ENCODE measurements around the gene ACTL8. TPM values are rescaled to one million over a fixed set of nuclear protein-coding genes. Genes with fewer than 3 reads are reported as not detected.

Gene ACTL8
- total RNA-seq, 3 donors from 2014 or later (not counting 1 experiment from before 2014, with no cell fraction given) = not detected

DNA sequence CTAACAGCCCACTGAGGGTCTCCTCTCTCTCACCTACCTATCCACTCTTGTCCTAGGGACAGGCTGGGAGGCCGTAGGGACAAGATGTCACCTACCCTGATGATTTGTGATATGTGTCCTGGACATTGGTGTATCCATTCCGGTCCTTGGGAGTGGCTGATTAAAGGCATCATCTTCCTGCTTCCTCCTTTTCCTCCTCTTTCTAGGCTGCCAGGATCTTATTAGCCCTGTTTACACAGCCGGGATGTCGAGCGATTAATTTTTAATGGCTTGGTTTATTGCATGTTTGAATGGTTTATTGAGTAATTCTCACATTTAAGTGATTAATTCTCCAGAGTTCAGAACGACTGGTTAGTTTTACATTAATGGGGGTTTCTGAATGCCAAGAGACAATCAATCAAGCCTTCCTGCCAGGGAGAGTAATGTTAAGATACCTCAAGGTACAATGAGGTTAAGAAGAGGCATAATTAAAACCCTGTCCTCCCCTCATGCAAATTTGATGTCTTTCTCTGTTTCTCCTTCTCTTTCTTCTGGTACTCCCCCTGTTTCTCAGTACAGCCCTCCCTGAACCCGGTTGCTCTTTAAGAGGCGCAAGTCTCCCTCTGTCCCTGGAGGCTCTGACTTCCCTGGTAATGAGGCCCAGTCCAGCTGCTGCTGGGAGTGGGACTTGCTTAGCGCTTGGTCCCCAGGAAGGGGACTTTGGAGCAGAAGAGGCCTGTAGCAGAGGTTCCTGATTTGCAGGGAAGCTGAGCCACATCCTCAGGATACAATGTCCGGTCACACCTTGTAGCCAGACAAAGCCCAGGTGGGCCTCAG lies 50.9 kb downstream of the ACTL8 start:
- Histone ChIP-seq H3K4me1 (ENCODE audit: control insufficient read depth, insufficient read depth, low read length) (no peaks in the 10 kb centered on the region), H3K4me3 (ENCODE audit: low read length) (no peak overlapping the region), H3K36me3 (ENCODE audit: control insufficient read depth, insufficient read depth, low read length) (no peaks in the 10 kb centered on the region), H3K9me3 (ENCODE audit: control insufficient read depth, insufficient read depth, low read length) (no peaks in the 10 kb centered on the region), H3K27me3 (ENCODE audit: control insufficient read depth, insufficient read depth, low read length) (no peaks in the 10 kb centered on the region), H3K27ac (ENCODE audit: low read length) (no peak overlapping the region)
- 81% methylated on average over 9 of the region's 10 CpGs for WGBS (ENCODE audit: insufficient coverage)
- Mint-ChIP-seq H3K4me3 (no peak overlapping the region), H3K9me3 (no peaks in the 10 kb centered on the region), H3K27ac (no peak overlapping the region), H3K36me3 (no peaks in the 10 kb centered on the region), H3K27me3 (ENCODE audit: low read depth in 2 of 2) (peaks cover 6 to 9% of the 10 kb centered on the region in 2 donors), H3K4me1 (no peaks in the 10 kb centered on the region)
- intact Hi-C loops (cut with micrococcal nuclease) = no loop called here
- no peak for ATAC-seq
- DNase-seq = no peak
- no peak for TF ChIP-seq CTCF (IDR thresholded peaks at IDR 0.05)

DNA sequence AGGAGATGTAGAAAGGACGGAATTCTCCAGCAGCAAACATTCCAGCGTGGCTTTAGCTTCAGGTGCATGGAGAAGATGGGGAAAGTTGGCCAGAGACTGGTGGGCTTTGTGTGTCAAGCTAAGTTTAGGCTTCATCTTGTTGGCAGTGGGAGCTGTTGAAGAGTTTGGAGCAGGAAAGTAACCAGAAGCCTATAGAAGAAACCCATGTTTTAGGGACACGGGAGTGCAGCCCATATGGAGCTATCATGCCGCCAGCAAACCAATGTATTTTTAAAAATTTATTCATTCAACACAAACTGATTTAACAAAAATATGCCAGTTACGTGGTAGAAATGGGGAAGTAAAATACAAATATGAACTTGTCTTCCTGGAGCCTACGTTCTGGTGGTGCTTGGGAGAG lies 53.7 kb downstream of the ACTL8 start:
- no peak for TF ChIP-seq CTCF (IDR thresholded peaks at IDR 0.05)
- no peaks in the 10 kb centered on the region for H3K36me3 ChIP-seq (ENCODE audit: control insufficient read depth, insufficient read depth, low read length)
- peaks cover 6% of the 10 kb centered on the region in 2 donors for H3K27me3 Mint-ChIP-seq (ENCODE audit: low read depth in 2 of 2)
- H3K36me3 Mint-ChIP-seq = no peaks in the 10 kb centered on the region
- H3K4me3 ChIP-seq (ENCODE audit: low read length) = no peak overlapping the region
- H3K9me3 Mint-ChIP-seq = no peaks in the 10 kb centered on the region
- H3K27ac Mint-ChIP-seq = no peak overlapping the region
- ATAC-seq (no peak), DNase-seq (no peak)
- H3K4me1 Mint-ChIP-seq = no peaks in the 10 kb centered on the region
- H3K4me3 Mint-ChIP-seq = no peak overlapping the region
- WGBS (ENCODE audit: insufficient coverage) = 86% methylated on average over 2 of the region's 6 CpGs
- H3K9me3 ChIP-seq (ENCODE audit: control insufficient read depth, insufficient read depth, low read length) = no peaks in the 10 kb centered on the region
- no peaks in the 10 kb centered on the region for H3K27me3 ChIP-seq (ENCODE audit: control insufficient read depth, insufficient read depth, low read length)
- no peaks in the 10 kb centered on the region for H3K4me1 ChIP-seq (ENCODE audit: control insufficient read depth, insufficient read depth, low read length)
- intact Hi-C loops (cut with micrococcal nuclease) = no loop called here
- H3K27ac ChIP-seq (ENCODE audit: low read length) = no peak overlapping the region

DNA sequence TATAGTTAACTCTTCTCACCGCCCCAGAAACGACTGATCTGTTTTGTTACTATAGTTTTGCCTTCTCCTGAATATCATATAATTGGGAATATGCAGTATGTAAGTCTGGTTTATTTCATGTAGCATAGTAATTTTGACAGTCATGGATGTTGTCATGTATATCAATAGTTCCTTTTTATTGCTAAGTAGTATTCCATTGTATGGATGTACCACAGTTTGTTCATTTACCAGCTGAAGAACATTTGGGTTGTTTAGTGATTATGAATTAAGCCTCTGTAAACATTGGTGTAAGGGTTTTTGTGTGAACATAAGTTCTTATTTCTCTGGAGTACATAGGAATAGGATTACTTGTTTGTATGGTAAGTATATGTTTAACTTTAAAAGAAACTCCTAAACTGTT lies 55.5 kb downstream of the ACTL8 start:
- peaks cover 6% of the 10 kb centered on the region in 2 donors for H3K27me3 Mint-ChIP-seq (ENCODE audit: low read depth in 2 of 2)
- no peak overlapping the region for H3K4me3 Mint-ChIP-seq
- no peaks in the 10 kb centered on the region for H3K4me1 Mint-ChIP-seq
- no peak for ATAC-seq
- H3K27me3 ChIP-seq (ENCODE audit: control insufficient read depth, insufficient read depth, low read length) = no peaks in the 10 kb centered on the region
- intact Hi-C loops (cut with micrococcal nuclease) = no loop called here
- WGBS (ENCODE audit: insufficient coverage) = no CpG with 5 or more reads among the region's 2 CpGs
- H3K36me3 Mint-ChIP-seq = no peaks in the 10 kb centered on the region
- no peaks in the 10 kb centered on the region for H3K9me3 ChIP-seq (ENCODE audit: control insufficient read depth, insufficient read depth, low read length)
- no peak for DNase-seq
- no peak overlapping the region for H3K27ac Mint-ChIP-seq
- H3K36me3 ChIP-seq (ENCODE audit: control insufficient read depth, insufficient read depth, low read length) = no peaks in the 10 kb centered on the region
- H3K9me3 Mint-ChIP-seq = no peaks in the 10 kb centered on the region
- H3K27ac ChIP-seq (ENCODE audit: low read length) = no peak overlapping the region
- H3K4me1 ChIP-seq (ENCODE audit: control insufficient read depth, insufficient read depth, low read length) = no peaks in the 10 kb centered on the region
- no peak for TF ChIP-seq CTCF (IDR thresholded peaks at IDR 0.05)
- H3K4me3 ChIP-seq (ENCODE audit: low read length) = no peak overlapping the region

DNA sequence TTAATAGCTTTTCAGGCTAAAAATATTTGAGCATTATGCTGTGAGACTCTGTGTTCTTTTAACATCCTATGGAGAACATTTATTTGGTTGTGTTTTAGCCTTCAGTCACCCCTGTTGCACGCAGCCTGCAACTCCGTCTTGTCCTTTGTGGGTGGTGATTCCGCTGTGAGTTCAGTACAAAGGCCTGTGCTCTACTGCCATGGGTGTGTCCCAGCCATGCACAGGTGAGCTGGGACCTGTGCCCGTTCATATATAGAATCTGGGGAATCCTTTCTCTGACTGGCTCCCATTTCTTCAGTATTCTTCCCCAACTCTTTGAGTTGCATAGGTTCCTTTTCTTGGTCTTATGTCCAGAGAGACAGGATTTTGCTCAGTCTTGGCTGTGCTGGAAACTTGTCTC lies 61.4 kb downstream of the ACTL8 start:
- Mint-ChIP-seq H3K9me3 (no peaks in the 10 kb centered on the region), H3K27ac (no peak overlapping the region), H3K4me1 (no peaks in the 10 kb centered on the region), H3K27me3 (ENCODE audit: low read depth in 2 of 2) (peaks cover 18 to 23% of the 10 kb centered on the region in 2 donors), H3K36me3 (no peaks in the 10 kb centered on the region), H3K4me3 (no peak overlapping the region)
- DNase-seq = no peak
- WGBS (ENCODE audit: insufficient coverage) = 96% methylated on average over 4 of the region's 4 CpGs
- ATAC-seq = no peak
- Histone ChIP-seq H3K27me3 (ENCODE audit: control insufficient read depth, insufficient read depth, low read length) (no peaks in the 10 kb centered on the region), H3K4me1 (ENCODE audit: control insufficient read depth, insufficient read depth, low read length) (no peaks in the 10 kb centered on the region), H3K4me3 (ENCODE audit: low read length) (no peak overlapping the region), H3K36me3 (ENCODE audit: control insufficient read depth, insufficient read depth, low read length) (no peaks in the 10 kb centered on the region), H3K27ac (ENCODE audit: low read length) (no peak overlapping the region), H3K9me3 (ENCODE audit: control insufficient read depth, insufficient read depth, low read length) (no peaks in the 10 kb centered on the region)
- intact Hi-C loops (cut with micrococcal nuclease) = no loop called here
- TF ChIP-seq CTCF (IDR thresholded peaks at IDR 0.05) = no peak
